Adrenal gland (tissue), 12 donors: Measurements from ENCODE around the gene DSTYK. TPM values are rescaled to one million over a fixed set of nuclear protein-coding genes. Genes with fewer than 3 reads are reported as not detected.

Experiments used
- DNase-seq, 7 donors: peaks; one replicate each; pipeline ENCODE4 v3.0.0-alpha.2; 2019 to 2020
- H3K27ac ChIP-seq, 5 donors: fragments of 200-600 bp; sonication (generic) in 4 of 5; 1 replicate in 3 of 5; 2 replicates in 2 of 5; pipeline versions ENCODE4 v1.5.1 to v1.8.0; 2016 to 2020; ENCODE audit warnings: mild to moderate bottlenecking in 1 of 5
- H3K27me3 ChIP-seq: fragments of 200-600 bp; 2 replicates; pipeline ENCODE4 v1.8.0; 2021
- H3K36me3 ChIP-seq, 2 donors: fragments of 200-600 bp; replicated peaks in 1 of 2; 1 replicate in 1 of 2; 2 replicates in 1 of 2; pipeline versions ENCODE4 v1.5.1 to v1.8.0; 2018 to 2022
- H3K4me1 ChIP-seq, 2 donors: fragments of 200-600 bp; replicated peaks in 1 of 2; 1 replicate in 1 of 2; 2 replicates in 1 of 2; pipeline versions ENCODE4 v1.5.1 to v1.8.0; 2018 to 2021
- H3K4me3 ChIP-seq, 4 donors: fragments of 200-600 bp; sonication (generic) in 3 of 4; one replicate each; pipeline ENCODE4 v1.5.1; 2016 to 2018
- H3K9me3 ChIP-seq, 3 donors: fragments of 200-600 bp; sonication (generic) in 1 of 3; replicated peaks in 1 of 3; 1 replicate in 2 of 3; 2 replicates in 1 of 3; pipeline versions ENCODE4 v1.5.1 to v1.8.0; 2016 to 2021
- POLR2A ChIP-seq, 2 donors: fragments of 450-650 bp; IDR thresholded peaks; one replicate each; pipeline ENCODE4 v1.6.1; 2017; ENCODE audit warnings: antibody characterized with exemption in 2 of 2, mild to moderate bottlenecking in 2 of 2, moderate library complexity in 1 of 2
- WGBS, 4 donors: extraction: QIAGEN DNeasy Blood & Tissue Kit in 2 of 4; methylation state at CpG; one replicate each; pipeline versions ENCODE4 v1.1.5 to v1.1.7; 2013 to 2017; 5-methylcytosine and 5-hydroxymethylcytosine counted together
- intact Hi-C, 2 donors: fragments of 100-400 bp; cut with DNase I; formaldehyde crosslinking; loops; one replicate each; pipeline versions ENCODE4 v1.14.1 to v1.15.0; 2022 to 2023
- polyA plus RNA-seq, 3 donors: library from polyadenylated mRNA; stranded (reverse); fragments of 200-250 nt in 2 of 3; fragments of 350-450 nt in 1 of 3; fragmentation: Illumina TruSeq in 1 of 3; extraction: RNeasy Lipid Tissue Mini Kit (QIAGEN cat#74804) in 1 of 3; gene quantifications; one replicate each; pipeline ENCODE4 v1.2.3, GENCODE V29; 2013 to 2014
- total RNA-seq, 9 donors: library from RNA; depleted of rRNA in 4 of 9; stranded (reverse); fragments of >200 nt in 4 of 9; fragments of 120-200 nt in 1 of 9; fragmentation: NEBNext Ultra II Directional in 1 of 9; extraction: Animal tissue kit (Norgen Biotek cat#: 25700) in 1 of 9; gene quantifications; one replicate each; pipeline versions ENCODE4 v1.1.0 to v1.2.4, GENCODE V29; 2013 to 2023
- TF ChIP-seq, protein P1 (sequence below), 6 experiments: fragments of 450-650 bp in 4 of 6; fragments of 200-600 bp in 2 of 6; sonication (generic) in 1 of 6; IDR thresholded peaks; 1 replicate in 5 of 6; 2 replicates in 1 of 6; pipeline versions ENCODE4 v1.5.1 to v1.8.0; 2016 to 2021; ENCODE audit warnings: antibody characterized with exemption in 6 of 6, mild to moderate bottlenecking in 2 of 6, moderate library complexity in 1 of 6
- donor health status: healthy with polysubstance abuse.
- donor health status: Bipolar disorder and iron deficiency.
- donor health status: DM: yes; HTN: yes; CAD: no.
- donor health status: DM: no; HTN: no; CAD: no.
- donor health status: DM: no; HTN: no; CAD: no.
- donor health status: DM: yes; HTN: yes; CAD: no.

DSTYK gene
- total and polyA plus RNA-seq, 12 donors, result 4.4 to 22.9 (median 16.1) TPM

DNA sequence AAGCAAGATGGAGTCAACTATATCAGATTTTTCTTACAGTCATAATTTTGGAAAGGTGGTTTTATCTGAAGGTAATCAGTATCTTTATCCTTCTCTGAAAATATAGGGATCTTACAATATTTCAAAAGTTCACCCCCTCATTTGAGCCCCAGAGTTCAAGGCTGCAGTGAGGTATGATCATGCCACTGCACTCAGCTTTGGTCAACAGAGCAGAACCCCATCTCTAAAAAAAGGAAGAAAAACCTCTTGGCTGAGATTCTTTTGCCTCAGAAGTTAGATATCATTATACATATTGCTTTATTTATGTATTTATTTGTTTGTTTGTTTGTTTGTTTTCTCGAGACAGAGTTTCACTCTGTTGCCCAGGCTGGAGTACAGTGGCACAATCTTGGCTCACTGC is 78.2 kb downstream of the DSTYK start:
- WGBS, 4 donors, result 63 to 84% (median 77%) methylated on average over 1 of the region's 1 CpG
- Histone ChIP-seq H3K9me3 (no peaks in the 10 kb centered on the region), H3K4me1 (no peaks in the 10 kb centered on the region), H3K4me3 (no peak overlapping the region), H3K36me3 (no peaks in the 10 kb centered on the region), H3K27me3 (no peaks in the 10 kb centered on the region), H3K27ac (no peak overlapping the region)
- intact Hi-C loops, result loop anchor here in 1 of 2 donors (10.0 kb wide), 1 partner anchor 112 kb away; no protein-coding TSS in a partner anchor
- DNase-seq, result no peak
- TF ChIP-seq, protein P1, sequence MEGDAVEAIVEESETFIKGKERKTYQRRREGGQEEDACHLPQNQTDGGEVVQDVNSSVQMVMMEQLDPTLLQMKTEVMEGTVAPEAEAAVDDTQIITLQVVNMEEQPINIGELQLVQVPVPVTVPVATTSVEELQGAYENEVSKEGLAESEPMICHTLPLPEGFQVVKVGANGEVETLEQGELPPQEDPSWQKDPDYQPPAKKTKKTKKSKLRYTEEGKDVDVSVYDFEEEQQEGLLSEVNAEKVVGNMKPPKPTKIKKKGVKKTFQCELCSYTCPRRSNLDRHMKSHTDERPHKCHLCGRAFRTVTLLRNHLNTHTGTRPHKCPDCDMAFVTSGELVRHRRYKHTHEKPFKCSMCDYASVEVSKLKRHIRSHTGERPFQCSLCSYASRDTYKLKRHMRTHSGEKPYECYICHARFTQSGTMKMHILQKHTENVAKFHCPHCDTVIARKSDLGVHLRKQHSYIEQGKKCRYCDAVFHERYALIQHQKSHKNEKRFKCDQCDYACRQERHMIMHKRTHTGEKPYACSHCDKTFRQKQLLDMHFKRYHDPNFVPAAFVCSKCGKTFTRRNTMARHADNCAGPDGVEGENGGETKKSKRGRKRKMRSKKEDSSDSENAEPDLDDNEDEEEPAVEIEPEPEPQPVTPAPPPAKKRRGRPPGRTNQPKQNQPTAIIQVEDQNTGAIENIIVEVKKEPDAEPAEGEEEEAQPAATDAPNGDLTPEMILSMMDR (IDR thresholded peaks at IDR 0.05), result no peak
- TF ChIP-seq POLR2A (IDR thresholded peaks at IDR 0.05), result no peak

DNA sequence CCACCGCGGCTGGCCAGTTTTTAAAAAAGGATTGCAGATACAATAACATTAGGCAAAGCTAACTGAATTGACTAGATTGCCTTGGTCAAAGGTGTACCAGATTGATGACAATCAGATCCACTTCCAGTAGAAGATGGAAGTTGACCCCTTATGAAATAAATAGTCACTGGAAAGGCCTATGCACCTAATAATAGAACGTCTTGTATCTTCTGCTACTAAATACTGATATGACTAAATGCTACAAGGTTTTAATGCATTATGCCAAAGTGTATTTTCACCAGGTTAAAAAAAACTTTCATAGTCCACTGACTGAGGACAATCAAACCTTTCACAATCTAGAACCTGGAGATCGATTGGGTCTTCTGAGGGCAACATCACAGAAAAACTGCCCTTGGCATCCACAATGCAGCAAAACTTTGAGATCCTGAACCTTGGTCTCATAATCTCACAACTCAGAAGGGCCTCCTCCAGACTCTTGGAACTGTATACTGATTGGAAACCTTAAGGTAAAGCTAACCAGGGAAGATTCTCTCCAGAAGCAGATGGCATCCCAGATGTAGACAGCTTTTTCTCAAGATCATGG is 82.0 kb downstream of the DSTYK start:
- WGBS, 4 donors, result 78 to 83% (median 81%) methylated on average over 4 of the region's 4 CpGs
- intact Hi-C loops, result loop anchor here (5.0 to 10.0 kb wide), 2 partner anchors 115 to 128 kb away; no protein-coding TSS in a partner anchor

DNA sequence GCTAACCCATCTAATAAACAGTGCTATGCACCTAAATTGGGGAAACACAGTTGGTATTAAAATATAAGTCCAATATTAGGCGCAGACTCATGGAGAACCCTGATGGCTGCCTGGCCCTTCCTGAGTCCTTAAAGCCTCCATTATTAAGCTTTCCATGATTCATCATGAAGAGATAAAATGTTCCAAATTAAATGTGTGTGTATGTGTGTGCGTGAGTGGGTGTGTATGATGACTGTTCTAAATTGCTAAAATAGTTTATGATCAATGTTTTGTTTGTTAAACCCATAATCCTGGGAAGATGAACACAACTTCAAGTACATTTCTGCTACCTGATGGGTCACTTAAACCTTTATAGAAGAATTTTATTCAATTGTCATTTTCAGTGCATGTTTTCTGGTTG is 83.5 kb downstream of the DSTYK start:
- no peak for TF ChIP-seq POLR2A (IDR thresholded peaks at IDR 0.05)
- TF ChIP-seq, protein P1 (IDR thresholded peaks at IDR 0.05), result no peak
- intact Hi-C loops, result loop anchor here in 1 of 2 donors (5.0 kb wide), 1 partner anchor 129 kb away; no protein-coding TSS in a partner anchor
- 82 to 85% (median 84%) methylated on average over 2 of the region's 2 CpGs for WGBS, 4 donors

More for the DNA sequence above, 82.0 kb downstream of the DSTYK start:
- no peak for DNase-seq
- Histone ChIP-seq H3K9me3 (no peaks in the 10 kb centered on the region), H3K4me1 (no peaks in the 10 kb centered on the region), H3K4me3 (no peak overlapping the region), H3K27ac (no peak overlapping the region), H3K27me3 (no peaks in the 10 kb centered on the region), H3K36me3 (no peaks in the 10 kb centered on the region)
- TF ChIP-seq POLR2A (IDR thresholded peaks at IDR 0.05), result no peak
- TF ChIP-seq, protein P1 (IDR thresholded peaks at IDR 0.05), result no peak

DNA sequence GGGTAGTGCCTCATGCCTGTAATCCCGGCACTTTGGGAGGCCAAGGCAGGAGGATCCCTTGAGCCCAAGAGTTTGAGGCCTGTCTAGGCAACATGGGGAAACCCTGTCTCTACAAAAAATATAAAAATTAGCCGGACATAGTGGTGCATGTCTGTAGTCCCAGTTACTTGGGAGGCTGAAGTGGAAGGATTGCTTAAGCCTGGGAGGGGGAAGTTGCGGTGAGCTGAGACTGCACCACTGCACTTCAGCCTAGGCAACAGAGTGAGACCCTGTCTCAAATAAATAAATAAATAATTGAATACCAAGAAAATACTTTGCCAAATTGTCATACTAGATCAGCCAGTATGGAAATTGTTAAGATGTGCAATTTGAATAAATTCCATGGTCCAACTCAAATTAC is 83.9 kb downstream of the DSTYK start:
- 81 to 92% (median 85%) methylated on average over 3 of the region's 3 CpGs for WGBS, 4 donors
- H3K36me3 ChIP-seq, result no peaks in the 10 kb centered on the region
- no peak for DNase-seq
- TF ChIP-seq, protein P1 (IDR thresholded peaks at IDR 0.05), result no peak
- TF ChIP-seq POLR2A (IDR thresholded peaks at IDR 0.05), result no peak
- no peaks in the 10 kb centered on the region for H3K9me3 ChIP-seq
- H3K4me1 ChIP-seq, result peaks cover 0 to 5% of the 10 kb centered on the region in 2 donors
- intact Hi-C loops, result loop anchor here in 1 of 2 donors (5.0 kb wide), 1 partner anchor 130 kb away; no protein-coding TSS in a partner anchor
- H3K27me3 ChIP-seq, result no peaks in the 10 kb centered on the region
- no peak overlapping the region for H3K27ac ChIP-seq
- H3K4me3 ChIP-seq, result no peak overlapping the region

More for the DNA sequence above, 83.5 kb downstream of the DSTYK start:
- H3K4me3 ChIP-seq, result no peak overlapping the region
- peaks cover 0 to under 1% of the 10 kb centered on the region in 2 donors for H3K4me1 ChIP-seq
- no peaks in the 10 kb centered on the region for H3K27me3 ChIP-seq
- no peaks in the 10 kb centered on the region for H3K9me3 ChIP-seq
- no peak overlapping the region for H3K27ac ChIP-seq
- DNase-seq, result no peak
- H3K36me3 ChIP-seq, result no peaks in the 10 kb centered on the region
